Gastroesophageal sphincter (tissue), 3 donors: Measurements from ENCODE around the gene ZFP2.

ENCODE experiments used
- EP300 ChIP-seq: sonication (generic); formaldehyde crosslinking; IDR thresholded peaks from one replicate; pipeline ENCODE4 v1.6.1; 2017; ENCODE audit warnings: antibody characterized with exemption, mild to moderate bottlenecking
- POLR2A ChIP-seq, 2 donors: fragments of 450-650 bp; IDR thresholded peaks; one replicate each; pipeline ENCODE4 v1.6.1; 2017; ENCODE audit warnings: antibody characterized with exemption in 2 of 2, mild to moderate bottlenecking in 2 of 2, moderate library complexity in 1 of 2
- POLR2AphosphoS5 ChIP-seq: sonication (generic); formaldehyde crosslinking; IDR thresholded peaks from one replicate; pipeline ENCODE4 v1.6.1; 2017; ENCODE audit warnings: antibody characterized with exemption
- TF ChIP-seq, protein P1 (sequence below), 4 experiments: fragments of 200-600 bp in 2 of 4; fragments of 450-650 bp in 2 of 4; sonication (generic) in 1 of 4; IDR thresholded peaks; one replicate each; pipeline ENCODE4 v1.5.1; 2017 to 2019; ENCODE audit warnings: antibody characterized with exemption in 4 of 4, mild to moderate bottlenecking in 2 of 4, moderate library complexity in 2 of 4

DNA sequence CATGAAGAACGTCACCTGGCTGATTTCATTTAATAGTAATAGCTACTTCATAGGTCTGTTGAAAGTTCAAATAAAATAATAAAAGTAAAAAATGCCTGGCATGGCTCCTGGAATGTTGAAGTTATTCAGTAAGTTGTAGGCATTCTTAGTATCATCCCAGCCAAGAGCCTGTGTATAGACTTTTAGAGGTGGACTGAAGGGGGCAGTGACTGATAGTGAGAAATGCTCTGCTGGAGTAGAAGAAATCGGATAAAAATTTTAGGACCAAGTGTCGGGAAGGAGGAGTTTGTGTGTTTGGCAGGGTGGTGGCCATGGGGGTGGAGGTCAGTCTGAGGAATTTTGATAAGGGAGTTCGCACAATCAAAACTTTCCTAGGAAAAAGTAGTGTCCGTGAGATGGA lies 3.6 kb downstream of the ZFP2 start:
- TF ChIP-seq, protein P1, sequence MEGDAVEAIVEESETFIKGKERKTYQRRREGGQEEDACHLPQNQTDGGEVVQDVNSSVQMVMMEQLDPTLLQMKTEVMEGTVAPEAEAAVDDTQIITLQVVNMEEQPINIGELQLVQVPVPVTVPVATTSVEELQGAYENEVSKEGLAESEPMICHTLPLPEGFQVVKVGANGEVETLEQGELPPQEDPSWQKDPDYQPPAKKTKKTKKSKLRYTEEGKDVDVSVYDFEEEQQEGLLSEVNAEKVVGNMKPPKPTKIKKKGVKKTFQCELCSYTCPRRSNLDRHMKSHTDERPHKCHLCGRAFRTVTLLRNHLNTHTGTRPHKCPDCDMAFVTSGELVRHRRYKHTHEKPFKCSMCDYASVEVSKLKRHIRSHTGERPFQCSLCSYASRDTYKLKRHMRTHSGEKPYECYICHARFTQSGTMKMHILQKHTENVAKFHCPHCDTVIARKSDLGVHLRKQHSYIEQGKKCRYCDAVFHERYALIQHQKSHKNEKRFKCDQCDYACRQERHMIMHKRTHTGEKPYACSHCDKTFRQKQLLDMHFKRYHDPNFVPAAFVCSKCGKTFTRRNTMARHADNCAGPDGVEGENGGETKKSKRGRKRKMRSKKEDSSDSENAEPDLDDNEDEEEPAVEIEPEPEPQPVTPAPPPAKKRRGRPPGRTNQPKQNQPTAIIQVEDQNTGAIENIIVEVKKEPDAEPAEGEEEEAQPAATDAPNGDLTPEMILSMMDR (IDR thresholded peaks at IDR 0.05) = no peak
- TF ChIP-seq POLR2A (IDR thresholded peaks at IDR 0.05) = no peak
- TF ChIP-seq EP300 = no peak
- TF ChIP-seq POLR2AphosphoS5 = no peak
